Natural killer cell (primary cell): ENCODE measurements around the gene FGGY. TPM values are rescaled to one million over a fixed set of nuclear protein-coding genes. Genes with fewer than 3 reads are reported as not detected.

ENCODE experiments used
- ATAC-seq, 3 donors: fragments of 150-1000 bp in 2 of 3; fragments of 200-7000 bp in 1 of 3; cut with Tn5 transposase; 1 replicate in 1 of 3; 2 replicates in 2 of 3; pipeline ENCODE4 v1.10.0; 2021; ENCODE audit warnings: mild to moderate bottlenecking in 2 of 3, moderate library complexity in 2 of 3
- DNase-seq, 2 donors: peaks; one replicate each; pipeline versions ENCODE4 v3.0.0 to v3.0.0-alpha.2; 2013 to 2021; ENCODE audit warnings: mixed read lengths in 1 of 2
- H3K27ac ChIP-seq: one replicate; pipeline ENCODE4 v1.5.1; 2013; ENCODE audit warnings: mild to moderate bottlenecking, low read length
- H3K27me3 ChIP-seq: one replicate; pipeline ENCODE4 v1.6.1; 2013; ENCODE audit warnings: low read length; ENCODE audit not compliant: control insufficient read depth, insufficient read depth
- H3K36me3 ChIP-seq: one replicate; pipeline ENCODE4 v1.6.1; 2013; ENCODE audit warnings: low read length; ENCODE audit not compliant: control insufficient read depth, insufficient read depth
- H3K4me1 ChIP-seq: one replicate; pipeline ENCODE4 v1.6.1; 2013; ENCODE audit warnings: low read length; ENCODE audit not compliant: control insufficient read depth, insufficient read depth
- H3K4me3 ChIP-seq: one replicate; pipeline ENCODE4 v1.5.1; 2013; ENCODE audit warnings: low read length
- H3K9me3 ChIP-seq: one replicate; pipeline ENCODE4 v1.6.1; 2013; ENCODE audit warnings: low read length; ENCODE audit not compliant: control insufficient read depth, insufficient read depth
- H3K27ac Mint-ChIP-seq, 2 donors: one replicate each; pipeline ENCODE4 v1.8.0; 2022; ENCODE audit warnings: mild to moderate bottlenecking in 2 of 2, mixed read lengths in 2 of 2, moderate library complexity in 1 of 2
- H3K27me3 Mint-ChIP-seq, 2 donors: one replicate each; pipeline ENCODE4 v1.8.0; 2022; ENCODE audit warnings: low read depth in 2 of 2, mixed read lengths in 2 of 2
- H3K36me3 Mint-ChIP-seq: one replicate; pipeline ENCODE4 v1.8.0; 2022; ENCODE audit warnings: mixed read lengths
- H3K4me1 Mint-ChIP-seq, 2 donors: one replicate each; pipeline ENCODE4 v1.8.0; 2022; ENCODE audit warnings: mixed read lengths in 2 of 2
- H3K4me3 Mint-ChIP-seq: one replicate; pipeline ENCODE4 v1.8.0; 2022; ENCODE audit warnings: mild to moderate bottlenecking, moderate library complexity, mixed read lengths
- H3K9me3 Mint-ChIP-seq, 2 donors: one replicate each; pipeline ENCODE4 v1.8.0; 2022; ENCODE audit warnings: mixed read lengths in 2 of 2
- CTCF ChIP-seq: fragments of 200-600 bp; IDR thresholded peaks from one replicate; pipeline ENCODE4 v1.8.0; 2022; ENCODE audit warnings: antibody characterized with exemption
- WGBS: methylation state at CpG from one replicate; pipeline ENCODE4 v1.1.7; 2013; ENCODE audit warnings: missing lambda C conversion rate; ENCODE audit not compliant: insufficient coverage; 5-methylcytosine and 5-hydroxymethylcytosine counted together
- intact Hi-C: fragments of 100-400 bp; cut with micrococcal nuclease; formaldehyde crosslinking; loops from one replicate; pipeline ENCODE4 v1.14.2; 2022
- total RNA-seq, 4 donors: library from RNA; stranded (reverse); fragments of 120-200 nt in 1 of 4; gene quantifications; one replicate each; pipeline versions ENCODE4 v1.2.3 to v1.2.4, GENCODE V29; 2013 to 2022

The FGGY gene
- total RNA-seq, 3 donors from 2014 or later (not counting 1 experiment from before 2014, with no cell fraction given): 21.8 to 31.5 (median 21.8) TPM

GRCh38 chr1:59601041-59601441 lies 304.1 kb downstream of the FGGY start:
- H3K27ac Mint-ChIP-seq: no peak overlapping the region
- Histone ChIP-seq H3K36me3 (no peaks in the 10 kb centered on the region), H3K27me3 (no peaks in the 10 kb centered on the region), H3K4me1 (no peaks in the 10 kb centered on the region), H3K4me3 (no peak overlapping the region), H3K27ac (no peak overlapping the region), H3K9me3 (no peaks in the 10 kb centered on the region)
- 87% methylated on average over 11 of the region's 11 CpGs for WGBS
- H3K9me3 Mint-ChIP-seq: no peaks in the 10 kb centered on the region
- H3K27me3 Mint-ChIP-seq: no peaks in the 10 kb centered on the region
- ATAC-seq: no peak
- H3K4me3 Mint-ChIP-seq: no peak overlapping the region
- intact Hi-C loops: no loop called here
- no peaks in the 10 kb centered on the region for H3K4me1 Mint-ChIP-seq
- no peaks in the 10 kb centered on the region for H3K36me3 Mint-ChIP-seq
- TF ChIP-seq CTCF: no peak
- DNase-seq: no peak

GRCh38 chr1:59601811-59602210 lies 304.9 kb downstream of the FGGY start:
- Histone ChIP-seq H3K4me3 (no peak overlapping the region), H3K4me1 (no peaks in the 10 kb centered on the region), H3K27ac (no peak overlapping the region), H3K9me3 (no peaks in the 10 kb centered on the region), H3K36me3 (no peaks in the 10 kb centered on the region), H3K27me3 (no peaks in the 10 kb centered on the region)
- TF ChIP-seq CTCF: no peak
- H3K27ac Mint-ChIP-seq: no peak overlapping the region
- no peaks in the 10 kb centered on the region for H3K36me3 Mint-ChIP-seq
- intact Hi-C loops: no loop called here
- ATAC-seq (no peak), DNase-seq (no peak)
- no peaks in the 10 kb centered on the region for H3K9me3 Mint-ChIP-seq
- H3K27me3 Mint-ChIP-seq: no peaks in the 10 kb centered on the region
- no peak overlapping the region for H3K4me3 Mint-ChIP-seq
- no peaks in the 10 kb centered on the region for H3K4me1 Mint-ChIP-seq

GRCh38 chr1:59604191-59604590 lies 307.3 kb downstream of the FGGY start:
- Mint-ChIP-seq H3K4me1 (no peaks in the 10 kb centered on the region), H3K4me3 (no peak overlapping the region), H3K36me3 (no peaks in the 10 kb centered on the region), H3K27ac (no peak overlapping the region), H3K27me3 (no peaks in the 10 kb centered on the region), H3K9me3 (no peaks in the 10 kb centered on the region)
- intact Hi-C loops: no loop called here
- no peak for DNase-seq
- ATAC-seq: no peak
- Histone ChIP-seq H3K4me1 (no peaks in the 10 kb centered on the region), H3K36me3 (no peaks in the 10 kb centered on the region), H3K4me3 (no peak overlapping the region), H3K9me3 (no peaks in the 10 kb centered on the region), H3K27me3 (no peaks in the 10 kb centered on the region), H3K27ac (no peak overlapping the region)
- no peak for TF ChIP-seq CTCF

- H3K4me3 ChIP-seq: no peak overlapping the region
- Mint-ChIP-seq H3K4me1 (no peaks in the 10 kb centered on the region), H3K36me3 (no peaks in the 10 kb centered on the region), H3K9me3 (no peaks in the 10 kb centered on the region), H3K4me3 (no peak overlapping the region), H3K27me3 (no peaks in the 10 kb centered on the region), H3K27ac (no peak overlapping the region)
- 77% methylated on average over 3 of the region's 3 CpGs for WGBS
- no peaks in the 10 kb centered on the region for H3K9me3 ChIP-seq
- H3K36me3 ChIP-seq: no peaks in the 10 kb centered on the region
- ATAC-seq (no peak), DNase-seq (no peak)
- H3K27ac ChIP-seq: no peak overlapping the region
- no peaks in the 10 kb centered on the region for H3K4me1 ChIP-seq
- intact Hi-C loops: no loop called here
- H3K27me3 ChIP-seq: no peaks in the 10 kb centered on the region
- TF ChIP-seq CTCF: no peak
Observed at GRCh38 chr1:59605184-59605583, 308.3 kb downstream of the FGGY start.
